ENCODE measurements around the gene CEP152.

DNA sequence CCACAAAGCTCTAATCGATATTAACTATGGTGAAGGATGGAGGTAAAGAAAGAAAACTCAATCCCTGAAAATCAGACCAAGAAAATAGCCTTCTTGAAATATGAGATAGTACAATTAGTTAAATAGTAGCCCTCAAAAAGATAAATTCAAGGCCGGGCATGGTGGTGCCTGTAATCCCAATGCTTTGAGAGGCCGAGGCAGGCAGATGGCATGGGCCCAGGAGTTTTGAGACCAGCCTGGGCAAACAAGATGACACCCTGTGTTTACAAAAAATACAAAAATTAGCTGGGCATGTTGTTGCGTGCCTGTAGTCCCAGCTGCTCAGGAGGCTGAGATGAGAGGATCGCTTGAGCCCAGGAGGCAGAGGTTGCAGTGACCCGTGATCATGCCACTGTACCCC is 31.6 kb upstream of the CEP152 start:
- TF ChIP-seq, protein P1, sequence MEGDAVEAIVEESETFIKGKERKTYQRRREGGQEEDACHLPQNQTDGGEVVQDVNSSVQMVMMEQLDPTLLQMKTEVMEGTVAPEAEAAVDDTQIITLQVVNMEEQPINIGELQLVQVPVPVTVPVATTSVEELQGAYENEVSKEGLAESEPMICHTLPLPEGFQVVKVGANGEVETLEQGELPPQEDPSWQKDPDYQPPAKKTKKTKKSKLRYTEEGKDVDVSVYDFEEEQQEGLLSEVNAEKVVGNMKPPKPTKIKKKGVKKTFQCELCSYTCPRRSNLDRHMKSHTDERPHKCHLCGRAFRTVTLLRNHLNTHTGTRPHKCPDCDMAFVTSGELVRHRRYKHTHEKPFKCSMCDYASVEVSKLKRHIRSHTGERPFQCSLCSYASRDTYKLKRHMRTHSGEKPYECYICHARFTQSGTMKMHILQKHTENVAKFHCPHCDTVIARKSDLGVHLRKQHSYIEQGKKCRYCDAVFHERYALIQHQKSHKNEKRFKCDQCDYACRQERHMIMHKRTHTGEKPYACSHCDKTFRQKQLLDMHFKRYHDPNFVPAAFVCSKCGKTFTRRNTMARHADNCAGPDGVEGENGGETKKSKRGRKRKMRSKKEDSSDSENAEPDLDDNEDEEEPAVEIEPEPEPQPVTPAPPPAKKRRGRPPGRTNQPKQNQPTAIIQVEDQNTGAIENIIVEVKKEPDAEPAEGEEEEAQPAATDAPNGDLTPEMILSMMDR (IDR thresholded peaks at IDR 0.05; ENCODE audit: insufficient read depth, low read length, poor library complexity, severe bottlenecking) = no peak
- TF ChIP-seq EZH2phosphoT487 (conservative IDR thresholded peaks at IDR 0.05; ENCODE audit: low read length) = no peak

All from SU-DHL-6 (cell line).